Right forelimb (tissue), 1 donor: ENCODE measurements around the gene DDHD1.
"Not testable (repeated sequence)": the region's sequence is repeated elsewhere in the genome, so short reads cannot be mapped to it uniquely, and the experiment has no call there.

Experiments used
- DNase-seq: peaks from one replicate; pipeline ENCODE4 v3.0.0-alpha.2; 2018

The DDHD1 gene

DNA sequence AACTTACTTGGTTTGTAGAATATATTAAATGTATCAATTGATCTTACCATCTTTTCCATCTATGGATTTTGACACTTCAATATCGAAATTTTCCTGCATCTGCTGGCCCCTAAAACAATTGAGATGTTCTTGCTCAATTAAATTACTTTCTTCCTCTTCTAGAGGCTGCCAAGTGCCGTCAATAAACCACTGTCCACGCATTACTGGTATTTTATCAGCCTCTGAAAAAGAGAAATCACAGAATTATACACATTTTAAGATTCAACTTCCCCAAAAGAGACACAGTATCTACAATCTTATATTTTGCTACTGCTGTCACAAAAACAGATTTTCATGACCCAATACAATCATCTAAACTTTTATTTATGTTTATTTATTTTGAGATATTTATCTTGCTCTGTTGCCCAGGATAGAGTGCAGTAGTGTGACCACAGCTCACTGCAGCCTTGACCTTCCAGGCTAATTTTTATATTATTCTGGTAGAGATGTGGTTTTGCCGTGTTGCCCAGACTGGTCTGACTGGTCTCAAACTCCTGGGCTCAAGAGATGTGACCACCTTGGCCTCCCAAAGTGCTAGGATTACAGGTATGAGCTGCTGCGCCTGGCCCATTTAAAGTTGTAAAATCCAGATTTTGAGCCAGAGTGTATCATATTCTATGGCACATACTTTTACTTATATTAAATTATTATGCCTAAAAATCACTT lies 49.3 kb downstream of the DDHD1 start:
- DNase-seq = no peak

DNA sequence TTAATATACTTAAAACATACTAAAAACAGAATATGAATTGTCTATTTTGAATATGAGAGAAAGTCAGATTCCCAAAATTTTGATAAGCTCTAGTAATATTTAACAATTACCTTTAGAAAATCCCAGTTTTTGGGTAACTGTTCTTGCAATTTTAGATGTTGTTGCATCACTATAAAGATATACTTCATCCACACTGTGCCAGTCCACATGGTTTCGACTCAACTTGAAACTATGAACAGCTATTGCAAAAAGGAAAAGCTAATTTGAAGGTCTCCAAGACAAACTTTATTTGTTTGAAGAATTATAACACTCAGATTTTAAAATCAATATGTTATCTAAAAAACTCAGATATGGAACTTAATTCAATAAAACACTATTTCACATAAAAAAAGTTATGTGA lies 59.9 kb downstream of the DDHD1 start:
- no peak for DNase-seq

DNA sequence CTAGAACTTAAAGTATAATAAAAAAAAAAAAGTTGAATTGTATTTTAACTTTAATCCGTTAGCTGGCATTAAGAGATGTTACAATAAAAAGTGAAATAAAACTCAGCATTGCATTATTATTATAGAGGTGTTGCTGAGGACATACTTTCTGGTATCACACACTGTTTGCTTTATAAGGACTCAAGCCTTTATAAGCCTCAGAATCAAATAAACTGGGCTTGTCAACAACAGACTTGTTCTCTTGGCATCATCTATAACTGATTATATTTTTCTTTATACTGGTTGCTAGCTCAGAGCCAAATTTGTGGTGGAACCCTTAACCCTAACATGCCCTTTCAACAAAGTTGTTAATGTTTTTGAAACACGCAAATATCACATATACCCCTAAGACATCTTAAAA lies 62.3 kb downstream of the DDHD1 start:
- DNase-seq = no peak

DNA sequence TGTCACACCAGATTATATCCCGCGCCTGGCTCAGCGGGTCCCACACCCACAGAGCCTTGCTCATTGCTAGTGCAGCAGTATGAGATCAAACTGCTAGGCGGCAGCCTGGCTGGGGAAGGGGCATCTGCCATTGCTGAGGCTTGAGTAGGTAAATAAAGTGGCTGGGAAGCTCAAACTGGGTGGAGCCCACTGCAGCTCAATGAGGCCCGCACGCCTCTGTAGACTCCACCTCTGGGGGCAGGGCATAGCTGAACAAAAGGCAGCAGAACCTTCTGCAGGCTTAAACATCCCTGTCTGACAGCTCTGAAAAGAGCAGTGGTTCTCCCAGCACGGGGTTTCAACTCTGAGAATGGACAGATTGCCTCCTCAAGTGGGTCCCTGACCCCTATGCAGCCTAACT lies 68.2 kb downstream of the DDHD1 start:
- DNase-seq = not testable (repeated sequence)

DNA sequence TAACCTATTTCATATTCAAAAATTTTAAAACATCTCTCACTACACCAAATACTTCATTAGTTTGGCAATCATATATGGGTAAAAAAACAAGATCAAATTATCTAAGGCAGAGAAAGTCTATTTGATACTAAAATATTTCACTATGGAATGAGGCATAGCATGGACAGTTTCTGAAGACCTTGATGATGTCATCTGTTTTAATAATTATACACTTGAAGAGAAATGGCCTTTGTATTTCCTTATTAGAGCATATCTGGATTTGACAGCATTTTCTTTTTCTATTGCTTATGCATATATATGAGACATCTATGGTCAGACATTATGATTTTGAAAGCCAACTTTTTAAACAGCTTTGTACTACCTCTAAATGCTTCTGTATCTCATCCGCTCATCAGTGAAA lies 88.6 kb downstream of the DDHD1 start:
- no peak for DNase-seq

DNA sequence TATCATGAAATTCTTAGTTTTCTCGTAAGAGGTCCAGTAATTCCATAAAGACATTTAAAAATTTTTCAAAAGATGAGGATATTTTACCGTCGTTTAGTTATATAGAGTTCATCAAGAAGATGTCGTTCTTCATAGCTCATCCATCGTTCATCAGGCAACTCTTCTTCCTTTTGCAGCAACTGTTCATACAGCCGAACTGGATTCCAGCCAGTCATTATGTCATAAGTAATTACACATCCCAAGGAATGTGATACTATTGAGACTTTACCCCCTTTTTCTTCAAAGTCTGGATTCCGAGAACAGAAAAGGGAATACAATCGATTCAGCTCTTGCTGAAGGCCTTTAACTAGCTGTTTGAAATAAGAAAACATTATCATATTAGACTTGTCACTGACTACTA lies 90.3 kb downstream of the DDHD1 start:
- no peak for DNase-seq

DNA sequence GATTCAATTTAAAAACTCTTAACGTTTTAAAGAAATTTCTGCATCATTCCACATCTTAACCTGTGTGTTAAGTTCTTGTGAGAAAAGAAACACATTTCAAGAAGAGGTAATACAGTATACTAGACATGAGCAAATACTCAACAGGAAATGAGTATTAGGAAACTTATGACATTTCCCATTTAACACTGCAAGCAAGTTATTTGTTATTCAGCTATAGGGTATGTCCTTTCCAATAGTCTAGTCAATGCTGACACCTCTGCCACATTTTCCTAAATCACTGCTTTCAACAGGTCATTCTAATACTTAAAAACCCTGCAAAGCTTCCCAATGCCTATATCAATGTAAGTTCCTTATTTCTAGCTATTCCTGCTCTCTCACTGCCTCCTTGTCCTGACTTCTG lies 93.1 kb downstream of the DDHD1 start:
- DNase-seq = no peak

DNA sequence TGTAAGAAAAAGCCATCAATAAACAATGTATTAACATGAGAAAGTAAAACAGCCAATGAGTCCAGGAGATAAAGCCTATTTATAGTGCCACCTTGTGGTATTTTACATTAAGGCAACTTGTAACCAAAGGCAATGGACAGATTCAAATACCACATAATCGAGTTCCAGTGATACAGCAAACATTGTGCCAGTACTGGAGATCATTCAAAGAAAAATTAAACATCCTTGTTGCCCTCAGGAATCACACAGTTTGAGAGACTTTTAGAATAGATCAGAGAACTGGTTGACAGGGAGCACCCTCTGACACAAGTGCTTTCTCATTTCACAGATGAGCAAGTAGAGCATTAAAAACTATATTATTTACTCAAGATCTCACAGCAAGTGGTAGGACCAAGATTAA lies 98.1 kb downstream of the DDHD1 start:
- no peak for DNase-seq

DNA sequence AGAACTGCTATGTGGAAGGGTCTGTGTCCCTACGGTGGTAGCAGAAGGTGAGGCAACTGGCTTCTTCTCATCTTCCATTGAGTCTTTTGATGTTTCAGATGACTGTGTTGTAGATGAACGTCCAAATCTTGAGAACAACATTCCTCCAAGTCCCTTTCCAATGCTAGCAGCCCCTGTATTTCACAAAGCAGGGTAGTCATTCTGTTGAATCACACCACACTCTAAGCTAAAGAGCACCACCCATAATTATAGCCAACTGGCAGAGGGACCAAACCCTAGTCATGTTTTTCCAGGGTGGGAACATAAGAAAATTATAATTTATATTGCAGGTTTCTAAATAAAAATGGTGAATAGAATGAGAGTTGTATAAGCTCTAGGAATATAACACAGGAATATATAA lies 98.7 kb downstream of the DDHD1 start:
- DNase-seq = no peak

DNA sequence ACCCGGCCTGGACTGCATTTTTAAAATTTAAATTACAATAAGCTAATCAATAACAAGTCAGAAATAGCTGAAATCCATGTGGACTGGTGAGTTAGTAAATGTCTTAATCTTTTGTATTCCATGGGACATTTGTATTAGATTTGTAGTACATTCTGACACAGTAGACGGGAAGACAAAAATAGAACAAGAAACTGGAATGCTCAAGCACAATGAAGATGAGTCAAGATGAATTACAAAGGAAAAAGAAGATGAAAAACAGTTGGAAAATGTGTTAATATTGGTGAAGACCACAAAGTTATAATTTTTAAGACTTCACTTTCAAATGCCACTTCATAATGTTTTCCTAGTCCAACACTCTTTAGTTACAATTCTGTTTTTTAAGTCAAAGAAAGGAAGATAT lies 104.5 kb downstream of the DDHD1 start:
- DNase-seq = no peak

DNA sequence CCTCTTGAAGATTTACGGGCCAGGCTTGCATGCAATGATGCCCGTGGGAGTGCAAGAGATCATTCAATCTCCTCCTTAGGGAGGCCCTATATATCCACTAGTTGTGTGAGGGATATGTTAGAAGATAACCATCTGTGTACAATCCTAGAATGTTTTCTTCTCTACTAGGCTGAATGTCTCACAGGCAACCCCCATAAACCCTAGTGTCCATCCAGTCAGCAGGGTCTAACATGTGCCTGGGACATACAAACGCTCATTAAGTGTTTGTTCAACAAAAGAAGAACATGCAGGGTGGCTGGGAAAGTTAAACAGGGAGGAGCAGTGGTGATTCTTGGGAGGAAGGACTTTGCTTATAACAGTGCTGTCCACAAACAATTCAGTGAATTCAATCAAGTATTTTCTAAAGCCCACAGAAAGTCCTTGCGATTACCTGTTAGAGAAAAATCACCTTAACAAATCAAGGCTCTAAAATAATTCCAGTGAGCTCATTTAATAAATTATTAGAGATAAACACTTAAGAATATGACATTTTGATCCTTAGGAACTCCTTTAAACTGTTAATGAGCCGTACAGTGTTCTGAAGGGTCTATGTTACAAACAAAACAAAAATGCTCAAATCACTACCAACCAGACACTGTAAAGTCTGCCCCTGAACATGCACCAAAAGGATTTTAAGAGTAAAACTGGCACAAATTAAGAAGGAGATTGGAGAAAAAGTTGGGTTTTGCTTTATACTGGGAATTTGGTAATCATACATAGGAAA lies 105.6 kb downstream of the DDHD1 start:
- DNase-seq = no peak

DNA sequence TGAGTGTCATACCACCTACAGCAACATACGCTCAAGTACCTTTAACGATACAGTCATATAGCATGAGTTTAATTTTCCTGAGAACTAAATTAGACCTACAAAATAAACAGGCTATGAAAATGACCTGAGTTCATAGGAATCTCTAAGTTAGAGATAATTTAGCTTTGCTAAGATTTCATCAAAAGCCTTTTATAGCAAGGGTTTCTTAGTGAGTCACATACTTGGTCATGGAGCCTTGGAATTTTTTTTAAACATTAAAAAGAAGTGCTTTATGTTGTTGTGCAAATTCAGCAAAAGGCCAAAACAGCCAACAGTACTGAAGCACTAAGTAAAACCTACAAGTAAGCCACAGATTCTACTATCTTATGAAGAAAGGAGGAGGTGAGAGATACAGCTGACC lies 108.6 kb downstream of the DDHD1 start:
- DNase-seq = no peak

DNA sequence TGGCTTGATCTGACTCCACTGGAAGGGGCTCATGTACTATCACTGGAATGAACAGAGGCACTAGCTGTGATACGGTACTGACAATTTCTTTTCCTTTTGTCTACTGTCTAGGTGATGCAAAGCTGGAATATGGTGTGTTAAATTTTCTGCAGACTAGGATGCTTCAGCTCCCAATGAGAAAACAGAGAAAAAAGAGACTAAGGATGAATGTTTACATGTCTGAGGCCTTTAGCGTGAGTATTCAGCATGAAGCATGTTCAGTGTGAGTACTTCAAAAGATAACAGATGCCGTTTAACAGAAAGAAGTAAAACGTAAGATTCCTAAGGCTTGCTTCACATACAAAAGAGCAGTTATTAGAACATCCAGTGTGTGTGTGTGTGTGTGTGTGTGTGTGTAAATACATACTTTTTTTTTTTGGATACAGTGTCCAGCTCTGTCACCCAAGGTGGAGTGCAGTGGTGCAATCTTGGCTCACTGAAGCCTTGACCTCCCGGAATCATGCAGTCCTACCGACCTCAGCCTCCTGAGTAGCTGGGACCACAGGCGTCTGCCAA lies 110.0 kb downstream of the DDHD1 start:
- no peak for DNase-seq

DNA sequence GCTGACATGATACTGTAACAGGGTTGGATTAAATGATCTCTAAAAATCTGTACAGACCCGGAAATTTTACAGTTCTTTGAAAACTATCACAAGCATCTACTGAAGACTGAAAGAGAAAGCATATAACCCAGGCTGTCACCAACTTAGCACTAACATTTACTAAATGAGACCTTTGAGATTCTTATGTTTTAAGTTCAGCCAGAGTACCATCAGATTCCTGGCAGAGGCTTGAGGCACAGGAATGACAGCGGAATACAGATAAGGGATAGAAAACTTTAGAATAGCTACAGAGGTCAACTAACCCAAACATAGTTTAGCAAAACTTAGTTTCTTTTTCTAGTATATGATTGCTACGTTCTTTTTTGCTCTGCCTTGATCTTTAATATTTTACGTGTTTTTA lies 110.6 kb downstream of the DDHD1 start:
- DNase-seq = no peak

DNA sequence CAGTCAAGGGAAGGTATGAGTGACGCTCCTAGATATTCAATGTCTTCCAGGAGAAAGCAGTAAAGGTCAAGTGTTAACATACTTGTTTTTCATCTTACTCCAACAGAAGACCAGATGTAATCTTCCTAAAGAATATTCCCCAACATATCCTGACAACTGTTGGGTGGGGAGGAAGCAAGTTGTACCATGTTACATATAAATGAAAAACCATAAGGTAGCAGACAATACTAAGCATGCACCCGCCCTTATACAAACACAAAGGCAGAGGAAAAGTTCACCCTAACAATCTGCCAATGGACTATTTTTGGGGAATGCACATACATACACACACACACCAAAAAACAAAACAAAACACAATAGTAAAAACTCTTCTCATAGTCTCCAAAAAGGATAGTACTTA lies 112.1 kb downstream of the DDHD1 start:
- no peak for DNase-seq

DNA sequence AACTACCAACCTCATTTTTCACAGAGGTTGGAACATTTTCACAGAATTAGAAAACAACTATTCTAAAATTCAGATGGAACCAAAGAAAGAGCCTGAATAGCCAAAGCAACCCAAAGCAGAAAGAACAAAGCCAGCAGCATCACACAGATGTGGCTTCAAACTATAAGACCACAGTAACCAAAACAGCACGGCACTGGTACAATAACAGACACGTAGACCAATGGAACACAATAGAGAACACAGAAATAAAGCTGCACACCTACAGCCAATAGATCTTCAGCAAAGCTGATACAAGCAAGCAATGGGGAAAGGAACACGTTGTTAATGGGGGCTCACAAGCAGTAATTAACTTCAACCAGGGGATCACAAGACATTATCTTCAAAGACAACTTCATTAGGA lies 114.5 kb downstream of the DDHD1 start:
- no peak for DNase-seq

DNA sequence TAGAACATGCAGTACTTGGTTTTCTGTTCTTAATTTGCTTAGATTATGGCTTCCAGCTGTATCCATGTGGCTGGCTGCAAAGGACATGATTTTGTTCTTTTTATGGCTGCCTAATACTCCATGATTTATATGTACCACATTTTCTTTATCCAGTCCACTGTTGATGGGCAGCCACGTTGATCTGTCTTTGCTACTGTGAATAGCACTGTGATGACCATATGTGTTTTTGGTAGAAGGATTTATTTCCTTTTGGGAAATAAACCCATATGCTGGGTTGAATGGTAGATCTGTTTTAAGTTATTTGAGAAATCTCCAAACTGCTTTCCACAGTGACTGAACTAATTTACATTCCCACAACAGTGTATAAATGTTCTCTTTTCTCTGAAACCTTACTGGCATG lies 116.1 kb downstream of the DDHD1 start:
- no peak for DNase-seq

DNA sequence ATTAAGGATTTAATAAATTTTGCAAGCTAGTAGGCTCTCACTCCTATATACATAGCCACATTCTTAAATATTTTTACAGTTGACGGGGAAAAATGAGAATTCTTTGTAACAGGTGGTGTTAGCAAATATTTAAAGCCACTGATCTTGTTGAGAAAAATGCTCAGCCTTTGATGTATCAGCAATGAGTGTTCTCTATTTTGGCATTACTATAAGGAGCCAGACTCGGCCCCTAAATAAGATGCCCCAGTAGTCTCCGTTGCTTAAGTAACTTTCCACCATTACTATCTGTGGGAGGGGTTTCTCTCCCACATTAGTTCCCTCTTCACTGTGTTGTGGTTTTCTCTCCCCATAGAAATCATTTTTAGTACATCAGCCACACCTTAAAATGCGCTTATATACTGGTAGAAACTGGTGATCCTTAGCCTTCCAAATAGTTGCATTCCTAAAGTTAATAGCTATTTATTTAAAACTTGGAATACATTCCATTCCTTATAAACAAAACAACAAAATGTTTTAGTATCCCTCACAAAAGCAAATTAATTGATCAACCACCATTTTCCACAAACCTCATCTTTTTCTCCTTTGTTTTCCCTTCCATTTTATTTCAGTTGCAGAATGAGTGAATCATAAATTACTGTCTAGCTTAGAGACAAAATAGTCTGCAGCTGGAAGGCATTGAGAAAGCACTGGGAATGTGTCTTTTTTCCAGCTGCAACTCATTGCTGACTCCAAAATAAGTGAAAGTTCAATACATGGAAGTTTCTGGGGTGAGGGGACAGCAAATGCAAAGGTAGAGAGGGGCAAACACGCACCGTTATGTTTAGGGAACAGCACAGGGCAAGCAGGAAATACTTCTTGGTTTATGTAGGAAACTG lies 117.5 kb downstream of the DDHD1 start:
- DNase-seq = no peak

DNA sequence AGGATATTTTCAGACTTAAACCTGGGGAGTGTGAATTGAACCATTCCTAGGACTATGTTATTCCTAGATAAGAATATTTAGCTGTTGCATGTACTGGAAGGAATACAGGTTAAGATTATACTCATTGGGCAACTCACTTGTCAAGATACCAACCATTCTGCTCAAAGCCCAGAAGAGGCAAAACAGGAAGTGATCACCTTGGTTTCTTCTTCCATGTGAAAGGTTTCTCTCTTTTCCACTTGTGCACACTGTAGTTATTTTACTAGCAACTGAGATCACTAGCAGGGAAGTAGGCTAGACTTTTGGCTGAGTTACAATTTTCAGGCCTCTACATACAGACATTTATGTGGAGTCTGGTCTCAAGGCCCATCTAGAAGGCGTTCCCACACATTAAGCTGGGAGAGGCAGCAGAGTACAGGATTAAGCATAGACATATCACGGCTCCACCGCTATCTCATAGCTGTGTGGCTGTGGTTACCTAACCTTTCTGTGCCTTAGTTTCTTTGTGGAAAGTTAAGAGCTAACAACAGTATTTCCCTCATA lies 118.4 kb downstream of the DDHD1 start:
- DNase-seq = no peak

DNA sequence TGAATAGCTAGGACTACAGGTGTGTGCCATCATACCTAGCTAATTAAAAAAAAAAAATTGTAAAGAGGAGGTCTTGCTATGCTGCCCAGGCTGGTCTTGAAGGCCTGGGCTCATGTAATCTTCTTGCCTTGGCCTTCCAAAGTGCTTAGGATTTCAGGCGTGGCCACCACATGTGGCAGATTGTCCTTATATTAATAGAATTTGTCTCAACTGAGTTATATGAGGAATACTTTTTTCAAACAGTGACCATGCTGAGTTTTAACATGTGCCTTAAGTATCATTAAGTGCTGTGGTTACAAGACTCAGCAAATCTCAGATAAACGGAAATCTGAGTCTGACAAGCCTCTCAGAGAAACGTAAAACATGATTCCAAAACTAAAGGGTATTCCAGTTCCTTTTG lies 119.1 kb downstream of the DDHD1 start:
- DNase-seq = no peak

DNA sequence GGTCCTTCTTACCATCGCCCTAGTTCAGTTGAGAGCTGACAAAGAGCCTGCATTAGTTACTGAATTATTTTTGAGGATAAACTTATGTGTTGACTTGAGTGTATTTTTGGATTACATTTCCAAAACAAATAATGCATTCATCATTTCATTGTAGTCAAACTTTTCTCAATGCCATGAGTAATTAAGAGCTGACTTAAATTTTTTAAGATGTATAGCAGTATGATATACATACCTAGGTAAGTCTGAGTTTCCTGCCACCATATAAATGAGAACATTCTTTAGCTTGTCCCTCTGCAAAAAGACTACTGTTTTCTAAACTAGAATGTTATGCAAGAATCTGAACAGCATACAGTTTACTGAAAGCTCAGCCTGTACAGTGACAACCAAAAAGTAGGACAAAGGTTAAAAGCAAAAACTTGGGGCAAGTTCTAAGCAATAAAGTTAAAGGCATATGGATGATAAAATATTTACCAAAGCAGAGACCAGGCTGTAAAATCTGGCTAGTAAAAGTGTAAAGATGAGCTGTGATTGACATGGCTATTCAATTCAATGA lies 120.2 kb downstream of the DDHD1 start:
- no peak for DNase-seq

DNA sequence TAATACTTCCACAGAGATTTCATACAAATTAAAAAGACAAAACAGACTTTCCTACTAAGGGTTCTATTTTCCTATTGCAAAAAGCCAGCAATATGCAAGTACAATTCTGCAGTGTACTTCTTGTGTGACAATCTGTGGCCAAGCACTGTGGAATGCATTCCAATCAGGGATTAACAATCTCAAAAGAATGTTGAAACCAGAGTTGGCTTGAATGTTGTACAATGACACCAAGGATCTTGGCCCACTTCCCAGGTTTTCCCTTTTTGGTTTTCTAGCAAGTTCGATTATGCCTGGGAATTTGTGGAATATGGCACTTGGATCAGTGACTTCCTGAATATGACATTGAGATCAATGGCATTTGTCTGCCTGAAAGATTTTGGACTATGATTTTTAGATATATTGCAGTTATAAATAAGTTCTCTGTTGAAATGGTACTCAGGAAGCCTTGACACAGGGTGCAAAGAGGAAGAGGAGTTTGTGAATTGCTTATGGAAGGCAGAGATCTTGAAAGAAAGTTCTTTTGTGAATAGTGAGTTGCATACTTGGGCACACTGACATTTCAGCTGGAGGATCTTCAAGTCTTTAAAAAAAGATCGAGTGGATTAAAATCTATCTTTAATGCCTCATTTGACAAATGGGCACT lies 120.8 kb downstream of the DDHD1 start:
- no peak for DNase-seq
